Stimulated activated CD4-positive, alpha-beta T cell treated with anti-CD3 and anti-CD28 coated beads, Interleukin-1b, Interleukin-23, amount 100 ng/mL, for 24 hours (primary cell): ENCODE results near the gene LRRC41.

Experiments
- DNase-seq, 4 experiments: peaks; one replicate each; pipeline ENCODE4 v3.0.0-alpha.2; 2020; ENCODE audit warnings: low read depth in 4 of 4, low spot score in 1 of 4

LRRC41 gene

DNA sequence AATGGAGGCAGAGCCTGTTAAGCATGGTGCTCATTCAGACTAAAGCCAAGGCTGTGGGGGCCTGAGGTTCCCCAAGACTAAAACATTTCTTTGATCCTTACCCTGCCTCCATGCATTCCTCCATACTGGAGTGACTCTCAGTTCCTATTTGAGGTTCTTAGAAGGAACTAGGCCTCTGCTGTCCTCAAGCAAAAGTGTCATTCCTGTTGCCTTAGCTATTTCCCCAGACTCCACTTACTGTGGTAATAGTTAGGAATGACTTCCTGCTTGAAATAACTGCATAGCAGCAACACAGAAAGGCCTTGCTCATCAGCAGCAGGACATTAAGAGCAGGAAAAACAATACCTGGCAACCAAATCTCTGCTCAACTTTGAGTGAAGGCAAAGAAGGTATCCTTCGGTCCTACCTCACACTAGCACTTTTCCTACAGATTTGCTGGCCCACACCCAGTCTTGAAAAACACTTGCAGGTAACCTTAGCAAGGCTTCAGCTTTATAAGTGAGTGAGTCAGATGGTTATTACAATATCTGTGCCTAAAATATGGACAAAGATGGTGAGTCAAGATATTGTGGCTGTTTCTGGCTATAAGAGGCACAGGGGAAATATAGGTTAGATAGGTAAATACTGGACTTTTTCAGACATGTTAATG lies 14.8 kb downstream of the LRRC41 start:
- DNase-seq: no peak

DNA sequence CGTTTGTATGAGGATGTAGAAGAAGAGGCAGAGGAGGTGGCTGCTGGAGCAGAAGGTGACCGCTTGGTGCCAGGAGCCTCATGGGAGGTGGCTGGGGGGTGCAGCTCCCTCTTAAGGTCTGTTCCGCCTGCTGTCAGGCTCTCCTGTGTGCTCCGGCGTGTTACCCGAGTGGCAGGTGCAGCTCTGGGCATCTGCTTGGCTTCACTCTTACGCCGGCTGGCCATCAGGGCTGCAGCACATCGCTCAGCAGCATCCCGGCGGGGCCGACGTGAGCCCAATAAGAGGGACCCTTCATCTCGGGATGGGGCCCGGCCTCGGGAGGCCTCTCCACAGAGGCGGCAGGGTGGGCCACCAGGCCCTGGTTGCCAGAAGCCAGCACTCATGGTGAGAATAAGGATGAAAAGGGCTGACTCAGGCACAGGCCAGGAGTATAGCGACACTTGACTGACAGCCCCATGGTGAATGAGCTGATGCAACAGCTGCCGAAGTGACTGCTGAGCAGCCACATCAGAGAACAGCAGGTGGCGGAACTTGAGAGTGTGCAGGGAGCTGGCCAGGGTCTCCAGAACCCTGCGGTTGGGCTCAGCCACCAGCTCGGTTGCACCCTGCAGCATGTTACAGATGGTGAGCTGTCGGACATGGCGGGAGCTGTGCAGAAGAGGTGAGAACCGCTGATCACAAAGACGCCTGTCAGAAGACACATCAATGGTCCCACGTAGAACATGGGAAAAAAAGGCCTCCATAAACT lies 17.5 kb downstream of the LRRC41 start:
- peak in 1 of 4 experiments; percentile 22 for DNase-seq

DNA sequence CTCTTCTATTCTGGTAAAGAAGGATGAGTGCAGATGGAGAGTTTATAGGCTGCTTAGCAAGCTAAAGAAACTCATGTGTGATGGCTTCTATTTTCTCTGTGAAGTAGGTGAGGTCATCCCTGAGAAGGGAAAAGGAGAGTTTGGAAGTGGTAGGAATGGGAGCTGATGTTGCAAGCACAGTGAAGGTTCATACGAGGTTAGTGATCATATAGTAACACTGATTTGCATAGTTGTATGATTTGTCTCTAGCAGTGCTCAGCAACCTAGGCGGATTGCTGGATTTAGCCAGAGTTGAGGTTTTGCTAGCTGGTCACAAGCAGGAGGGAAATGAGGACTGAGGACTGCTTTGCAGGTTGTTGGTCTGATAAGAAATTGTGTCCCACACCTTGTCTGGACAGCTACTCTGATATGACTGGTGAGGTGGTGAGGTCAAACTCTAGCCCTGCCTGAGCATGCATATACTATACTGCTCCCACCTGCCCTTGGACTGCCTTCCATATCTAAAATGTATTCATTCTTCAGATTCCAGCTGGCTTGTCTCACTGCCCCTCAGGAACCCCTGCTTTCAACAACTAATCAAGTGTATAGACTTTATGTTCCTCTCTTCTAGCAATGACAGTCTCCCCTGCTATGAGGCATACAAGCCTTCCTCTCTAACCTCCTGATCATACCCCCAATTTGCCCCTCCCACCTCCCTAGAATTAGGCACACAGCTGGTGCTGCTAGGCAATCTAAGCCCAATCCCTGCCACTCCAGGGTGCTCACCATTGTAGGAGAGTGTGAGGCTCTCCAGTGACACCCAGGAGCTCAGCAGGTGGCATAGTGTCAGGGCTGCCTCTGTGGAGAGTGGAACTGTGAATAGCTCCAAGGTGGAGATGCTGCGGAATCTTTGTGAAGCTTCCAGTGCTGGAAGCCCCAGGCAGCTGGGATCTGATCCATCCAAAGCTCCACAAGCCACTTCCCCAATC lies 18.5 kb downstream of the LRRC41 start:
- DNase-seq: no peak

DNA sequence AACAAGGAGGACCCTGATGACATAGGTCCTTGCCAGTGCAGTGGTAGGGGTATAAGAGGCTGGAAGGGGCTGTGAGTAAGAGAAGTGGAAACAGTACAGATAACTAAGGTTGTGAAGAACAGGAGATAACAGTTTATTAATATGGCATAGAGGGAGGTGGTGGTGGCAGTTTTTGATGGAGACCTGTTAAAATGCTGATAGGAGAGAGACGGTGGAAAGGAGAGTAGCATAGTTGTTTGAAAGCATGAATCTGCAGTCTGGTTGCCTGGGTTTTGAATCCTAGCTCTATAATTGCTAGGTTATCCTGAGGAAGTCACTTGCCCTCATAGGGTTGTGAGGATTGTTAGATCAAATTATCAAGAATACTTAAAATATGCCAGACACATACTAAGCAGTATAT lies 19.4 kb downstream of the LRRC41 start:
- DNase-seq: no peak

DNA sequence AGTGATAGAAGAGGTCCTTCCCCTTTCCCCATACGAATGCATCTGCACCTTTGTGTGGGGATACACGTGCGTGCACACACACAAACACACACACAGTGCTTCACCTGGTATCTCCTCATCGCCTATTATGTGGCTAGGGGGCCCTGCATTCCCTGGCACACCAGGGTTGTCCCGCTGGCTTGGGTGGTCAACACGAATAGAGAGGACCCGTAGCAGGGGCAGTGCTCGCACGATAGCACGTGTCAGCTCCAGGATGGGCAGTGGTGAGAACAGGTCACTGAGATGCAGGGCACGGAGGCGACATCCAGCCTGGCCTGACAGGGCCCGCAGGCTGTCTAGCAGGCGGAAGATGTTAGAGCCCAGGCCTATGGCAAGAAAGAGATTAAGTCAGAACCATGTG lies 22.4 kb downstream of the LRRC41 start:
- no peak for DNase-seq

DNA sequence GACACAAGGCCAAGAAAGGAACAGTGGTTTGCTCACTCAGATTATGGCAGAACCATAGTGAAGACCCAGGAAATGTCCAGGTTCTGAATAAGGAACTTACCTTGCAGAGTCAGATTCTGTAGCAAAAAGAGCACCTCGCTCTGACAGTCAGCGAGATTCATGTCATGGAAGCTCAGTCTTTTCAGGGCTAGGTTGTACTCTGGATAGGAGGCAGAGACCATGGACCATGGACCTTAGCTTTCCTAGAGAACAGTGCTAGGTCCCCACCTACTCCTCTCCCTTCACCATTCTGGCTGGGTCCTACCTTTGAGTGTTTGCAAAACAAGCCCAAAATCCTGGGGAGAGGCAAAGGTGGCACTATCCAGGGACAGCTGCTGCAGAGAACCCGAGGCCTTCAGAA lies 23.3 kb downstream of the LRRC41 start:
- DNase-seq: no peak

DNA sequence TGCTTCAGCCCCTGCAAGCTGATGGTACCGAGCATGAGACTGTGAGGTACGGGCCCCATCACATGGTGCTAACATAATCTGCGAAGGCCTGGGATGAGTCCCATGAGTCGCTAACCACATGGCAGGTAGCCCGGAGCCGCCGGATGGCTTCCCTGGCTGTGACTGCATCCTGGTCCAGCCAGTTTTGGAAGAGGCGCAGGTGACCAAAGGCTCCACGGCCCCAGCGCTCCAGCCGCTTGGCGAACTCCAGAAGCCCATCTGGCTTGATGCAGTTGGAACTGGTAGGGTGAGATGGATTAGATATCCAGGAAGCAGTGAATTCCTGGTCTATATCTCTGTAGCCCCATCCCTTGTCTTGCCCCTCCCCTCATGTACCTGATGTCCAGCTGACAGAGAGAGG lies 24.6 kb downstream of the LRRC41 start:
- DNase-seq: no peak

DNA sequence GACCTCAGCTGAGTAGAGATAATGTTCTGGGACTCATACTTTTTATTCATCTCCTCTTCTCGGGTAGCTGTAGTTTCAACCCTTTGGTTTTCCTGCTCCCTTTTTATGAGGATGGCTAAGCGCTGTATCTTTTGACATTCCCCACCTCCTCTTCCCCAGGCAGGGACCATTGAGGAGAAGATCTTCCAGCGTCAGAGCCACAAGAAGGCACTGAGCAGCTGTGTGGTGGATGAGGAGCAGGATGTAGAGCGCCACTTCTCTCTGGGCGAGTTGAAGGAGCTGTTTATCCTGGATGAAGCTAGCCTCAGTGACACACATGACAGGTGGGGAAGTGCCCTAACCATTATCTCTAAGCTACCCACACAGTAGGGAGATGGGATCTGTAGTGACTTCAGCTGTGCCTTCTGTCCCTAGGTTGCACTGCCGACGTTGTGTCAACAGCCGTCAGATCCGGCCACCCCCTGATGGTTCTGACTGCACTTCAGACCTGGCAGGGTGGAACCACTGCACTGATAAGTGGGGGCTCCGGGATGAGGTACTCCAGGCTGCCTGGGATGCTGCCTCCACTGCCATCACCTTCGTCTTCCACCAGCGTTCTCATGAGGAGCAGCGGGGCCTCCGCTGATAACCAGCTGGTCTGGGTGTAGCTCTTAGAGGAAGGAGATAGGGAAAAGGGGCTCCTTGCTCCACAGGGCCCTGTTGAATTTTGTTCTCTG lies 25.6 kb downstream of the LRRC41 start:
- no peak for DNase-seq

DNA sequence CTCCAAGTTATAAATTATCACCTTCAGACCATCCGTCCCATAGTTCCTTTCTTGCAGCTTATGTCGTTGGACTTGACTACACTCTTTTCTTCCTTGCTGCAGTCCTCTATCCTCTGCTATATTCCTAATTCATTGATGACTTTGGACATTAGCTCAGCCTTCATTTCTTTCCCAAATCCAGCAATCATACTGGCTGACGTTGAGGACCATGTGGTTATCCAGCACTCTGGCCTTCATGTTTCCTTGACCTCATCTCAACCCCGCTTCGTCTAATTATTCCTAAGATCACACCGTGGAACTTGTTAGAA lies 28.4 kb downstream of the LRRC41 start:
- DNase-seq: no peak

DNA sequence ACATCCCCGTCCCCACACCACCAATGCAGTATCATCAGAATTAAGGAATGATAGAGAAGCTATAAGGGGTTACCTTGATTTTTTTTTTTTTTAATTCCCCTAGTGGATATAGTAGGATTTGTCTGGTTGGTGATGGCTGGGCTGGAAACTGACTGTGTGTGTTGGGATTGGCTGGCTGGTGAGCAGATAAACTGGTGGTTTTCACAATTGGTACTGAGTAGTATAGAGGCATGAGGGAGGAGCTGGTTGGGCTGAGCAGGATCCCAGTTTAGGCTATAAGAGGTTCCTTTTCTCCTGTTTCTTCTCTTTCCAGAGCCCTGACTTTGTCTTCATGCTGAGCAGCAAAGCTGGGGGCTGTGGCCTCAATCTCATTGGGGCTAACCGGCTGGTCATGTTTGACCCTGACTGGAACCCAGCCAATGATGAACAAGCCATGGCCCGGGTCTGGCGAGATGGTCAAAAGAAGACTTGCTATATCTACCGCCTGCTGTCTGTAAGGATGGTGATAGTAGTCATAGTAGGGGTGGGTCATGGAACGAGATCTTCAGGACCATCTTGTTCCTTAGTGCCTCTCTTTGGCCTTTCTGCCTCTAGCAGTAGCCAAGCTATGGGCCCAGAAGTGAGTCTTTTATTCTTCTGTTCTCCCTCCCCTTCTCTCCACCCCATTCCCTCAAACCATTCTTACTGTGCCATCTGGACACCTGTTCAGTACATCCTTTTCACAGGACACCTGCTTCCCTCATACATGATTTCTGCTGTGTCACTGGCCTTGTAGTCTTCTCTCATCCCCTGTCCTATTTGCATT lies 29.0 kb downstream of the LRRC41 start:
- DNase-seq: no peak

DNA sequence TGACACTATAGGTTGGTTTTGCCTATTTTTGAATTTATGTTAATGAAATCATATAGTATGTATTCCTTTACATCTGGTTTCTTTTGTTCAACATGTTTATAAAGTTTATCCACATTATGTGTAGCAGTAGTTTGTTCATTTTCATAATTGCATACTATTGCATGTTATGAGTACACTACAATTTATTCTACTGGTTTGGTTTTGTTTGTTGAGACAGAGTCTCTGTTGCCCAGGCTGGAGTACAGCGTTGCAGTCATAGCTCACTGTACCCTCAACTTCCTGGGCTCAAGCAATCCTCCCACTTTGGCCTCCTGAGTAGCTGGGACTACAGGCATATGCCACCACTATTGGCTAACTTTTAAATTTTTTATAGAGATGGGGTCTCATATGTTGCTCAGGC lies 34.8 kb downstream of the LRRC41 start:
- no peak for DNase-seq

DNA sequence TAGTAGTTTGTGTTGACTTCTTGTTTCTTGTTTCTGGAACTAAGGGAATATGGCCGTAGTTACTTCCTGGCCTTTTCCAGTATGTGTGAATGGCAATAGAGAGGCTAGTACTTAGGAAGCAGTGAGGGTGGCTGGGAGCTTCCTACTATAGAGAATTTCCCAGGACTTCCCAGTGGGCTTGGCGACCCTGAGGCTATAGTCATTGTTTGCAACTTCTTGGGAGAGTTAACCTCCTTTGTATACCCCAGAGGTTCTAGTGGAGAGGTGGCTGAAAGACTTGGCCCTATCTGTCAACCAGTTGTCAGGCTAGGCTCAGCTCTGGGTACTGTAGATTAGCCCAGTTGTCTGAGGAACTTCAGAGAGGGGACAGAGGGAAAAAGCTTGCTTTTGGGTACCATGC lies 40.3 kb downstream of the LRRC41 start:
- no peak for DNase-seq

DNA sequence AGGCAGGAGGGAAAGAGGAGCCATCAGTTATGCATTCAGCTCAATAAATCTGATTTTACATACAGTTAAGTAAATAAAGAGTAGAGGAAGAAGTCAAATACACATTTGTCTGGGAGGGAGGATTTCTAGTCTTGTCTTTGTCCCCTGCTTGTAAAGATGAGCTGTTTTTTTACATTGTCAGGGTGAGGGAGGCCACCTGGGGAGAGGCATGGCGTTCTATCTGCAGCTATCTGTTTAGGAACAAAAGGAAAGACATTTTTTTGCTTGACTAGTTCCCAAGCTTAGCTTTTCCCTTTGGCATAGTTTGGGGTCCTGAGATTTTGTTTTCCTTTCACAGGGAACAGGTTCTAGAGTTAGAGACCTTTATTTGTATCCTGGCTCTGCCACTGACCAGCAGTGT lies 40.9 kb downstream of the LRRC41 start:
- no peak for DNase-seq

DNA sequence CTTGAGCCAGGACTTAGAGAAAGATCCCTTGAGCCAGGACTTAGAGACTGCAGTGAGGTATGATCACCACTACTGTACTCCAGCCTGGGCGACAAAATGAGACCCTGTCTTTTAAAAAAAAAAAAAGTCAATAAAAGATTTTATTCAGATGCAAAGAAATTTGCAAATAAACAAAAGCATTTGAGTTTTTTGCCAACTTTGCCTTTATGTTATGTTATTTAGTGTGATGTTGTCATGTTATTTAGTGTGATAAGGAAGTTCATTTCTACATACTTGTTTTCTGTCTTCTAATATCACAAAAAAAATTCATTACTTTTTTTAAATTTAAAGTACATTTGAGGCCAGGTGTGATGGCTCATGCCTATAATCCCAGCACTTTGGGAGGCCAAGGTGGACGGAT lies 46.9 kb downstream of the LRRC41 start:
- no peak for DNase-seq

DNA sequence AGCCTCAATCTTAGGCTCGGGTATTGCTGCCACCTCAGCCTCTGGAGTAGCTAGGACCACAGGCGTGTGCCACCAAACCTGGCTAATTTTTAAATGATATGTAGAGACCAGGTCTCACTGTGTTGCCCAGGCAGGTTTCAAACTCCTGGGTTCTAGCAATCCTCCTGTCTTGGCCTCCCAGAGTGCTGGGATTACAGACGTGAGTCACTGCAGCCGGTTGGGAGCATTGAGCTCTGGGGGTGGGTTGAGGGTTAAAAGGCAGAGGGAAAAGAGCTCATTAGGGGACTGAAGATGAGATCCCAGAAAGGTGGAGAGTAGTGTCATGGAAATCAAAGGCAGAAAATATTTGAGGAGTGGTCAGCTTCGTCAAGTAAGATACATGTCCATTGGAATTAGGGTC lies 48.7 kb downstream of the LRRC41 start:
- no peak for DNase-seq

DNA sequence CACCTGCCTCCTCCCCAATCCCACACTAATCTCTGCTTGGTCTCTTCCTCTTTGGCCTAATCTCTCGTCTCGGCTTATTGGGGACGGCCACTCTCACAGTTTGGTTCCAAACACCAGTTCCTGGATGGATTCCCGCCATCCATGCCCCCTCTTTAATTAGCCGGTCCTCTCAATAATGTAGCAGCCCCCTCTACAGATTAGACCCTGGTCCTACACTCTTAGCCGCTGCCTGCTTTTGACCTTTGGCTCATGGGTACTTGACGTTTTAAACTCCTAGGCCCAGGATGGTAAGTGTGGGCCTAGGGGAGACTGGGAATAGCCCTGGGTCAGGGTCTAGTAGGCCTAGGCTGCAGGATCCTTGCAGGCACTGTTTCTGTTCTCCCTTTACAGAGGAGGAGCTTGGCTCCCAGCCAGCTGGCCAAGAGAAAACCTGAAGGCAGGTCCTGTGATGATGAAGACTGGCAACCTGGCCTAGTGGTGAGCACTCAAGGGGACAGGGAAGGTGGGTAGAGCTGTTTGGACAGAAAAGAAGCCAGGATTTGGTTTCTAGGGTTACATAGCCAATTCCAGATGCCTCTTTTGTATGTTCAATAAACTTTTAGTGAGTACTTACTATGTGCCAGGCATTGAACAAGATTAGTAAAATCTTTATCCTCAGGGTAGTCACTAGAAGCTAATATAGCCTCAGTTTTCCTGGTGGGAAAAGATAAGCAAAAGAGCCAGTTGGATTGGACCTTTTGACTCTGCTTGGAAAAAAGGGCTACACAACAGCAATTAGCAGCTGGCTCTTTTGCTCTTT lies 55.1 kb downstream of the LRRC41 start:
- peak in 3 of 4 experiments; percentile 1 to 35 (median 13) for DNase-seq

DNA sequence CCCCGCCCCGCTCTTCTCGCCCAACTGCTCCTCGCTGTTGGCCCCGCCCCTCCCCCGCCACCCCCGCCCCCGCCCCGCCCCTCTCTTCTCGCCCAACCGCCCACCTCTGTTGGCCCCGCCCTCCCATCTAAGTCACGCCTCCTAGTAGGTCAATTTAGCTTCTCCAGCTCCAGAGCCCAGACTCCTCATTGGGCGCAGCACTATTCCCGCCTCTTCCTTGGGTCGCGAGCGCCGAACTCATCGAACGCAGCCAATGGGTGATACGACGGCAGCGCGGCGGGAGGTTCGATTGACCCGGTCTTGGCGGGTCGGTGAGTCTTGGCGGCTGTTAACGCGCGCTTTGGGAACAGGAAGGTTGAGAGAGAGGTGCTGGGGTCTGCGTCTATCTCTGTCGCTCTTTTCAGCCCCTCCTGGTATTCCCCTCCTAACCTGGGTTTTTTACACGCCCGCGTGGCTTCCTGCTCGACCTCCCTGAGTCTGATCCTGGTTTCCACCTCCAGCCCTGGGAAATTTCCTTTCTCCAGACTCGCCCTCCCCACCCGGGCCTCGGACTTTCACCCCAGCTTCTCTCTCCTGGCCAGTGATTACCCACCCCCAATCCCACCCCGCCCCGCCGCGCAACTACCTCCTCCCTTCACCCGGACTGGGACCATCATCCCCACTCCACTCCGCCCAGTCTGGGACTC lies 55.8 kb downstream of the LRRC41 start, which contains the start of gene RAD54L:
Gene RAD54L (plus strand): TSS at position 328 of the 686 bp plus-strand sequence. CDS start 643 bp downstream, outside the sequence.
- DNase-seq: peak; percentile 89 to 96 (median 93)

DNA sequence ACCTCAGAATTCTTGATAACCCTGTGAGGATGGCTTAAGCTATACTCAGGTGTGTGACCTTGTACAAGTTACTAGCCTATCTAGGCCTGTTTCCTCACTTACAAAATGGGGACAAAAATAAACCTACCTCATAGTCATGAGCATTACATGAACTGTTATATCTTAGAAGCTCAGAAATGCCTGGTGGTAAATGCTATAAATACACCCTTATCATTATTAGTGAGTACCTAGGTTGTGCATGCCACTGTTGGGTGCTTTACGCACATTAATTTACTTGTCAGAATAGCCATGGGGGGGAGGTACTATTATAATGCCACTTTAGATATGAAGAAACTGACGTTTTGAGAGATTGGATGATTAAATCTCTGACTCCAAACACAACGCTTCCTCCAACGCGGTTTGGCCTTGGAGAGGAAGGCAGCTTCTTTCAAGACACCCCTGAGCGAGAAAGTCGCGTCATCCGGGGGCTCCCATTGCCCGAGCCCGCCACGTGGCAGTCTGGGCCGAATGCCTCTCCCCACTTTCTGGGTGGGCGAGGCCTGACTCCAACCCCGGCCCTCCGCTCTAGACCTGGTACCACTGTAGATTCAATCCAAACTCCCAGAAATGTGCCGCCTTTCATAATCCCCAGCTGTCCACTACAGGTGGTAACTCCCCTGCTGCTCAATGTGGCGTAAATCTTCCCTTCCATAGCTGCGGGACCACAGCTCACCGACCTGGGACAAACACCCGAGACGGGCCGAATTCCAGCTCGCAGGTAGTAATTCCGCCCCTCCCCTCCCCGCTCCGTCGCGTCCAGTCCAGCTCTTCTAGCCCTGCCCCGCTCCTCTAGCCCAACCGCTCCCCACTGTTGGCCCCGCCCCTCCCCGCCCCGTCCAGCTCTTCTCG lies 56.6 kb downstream of the LRRC41 start:
- peak in 3 of 4 experiments; percentile 30 to 50 (median 40) for DNase-seq
